GM18517 (cell line): ENCODE data around the gene CASK.

ENCODE experiments used
- ATAC-seq: cut with Tn5 transposase; IDR thresholded peaks from one replicate; pipeline ENCODE4 v1.9.1; 2021; ENCODE audit warnings: mild to moderate bottlenecking, moderate library complexity; ENCODE audit not compliant: unreplicated experiment

The CASK gene, protein sequence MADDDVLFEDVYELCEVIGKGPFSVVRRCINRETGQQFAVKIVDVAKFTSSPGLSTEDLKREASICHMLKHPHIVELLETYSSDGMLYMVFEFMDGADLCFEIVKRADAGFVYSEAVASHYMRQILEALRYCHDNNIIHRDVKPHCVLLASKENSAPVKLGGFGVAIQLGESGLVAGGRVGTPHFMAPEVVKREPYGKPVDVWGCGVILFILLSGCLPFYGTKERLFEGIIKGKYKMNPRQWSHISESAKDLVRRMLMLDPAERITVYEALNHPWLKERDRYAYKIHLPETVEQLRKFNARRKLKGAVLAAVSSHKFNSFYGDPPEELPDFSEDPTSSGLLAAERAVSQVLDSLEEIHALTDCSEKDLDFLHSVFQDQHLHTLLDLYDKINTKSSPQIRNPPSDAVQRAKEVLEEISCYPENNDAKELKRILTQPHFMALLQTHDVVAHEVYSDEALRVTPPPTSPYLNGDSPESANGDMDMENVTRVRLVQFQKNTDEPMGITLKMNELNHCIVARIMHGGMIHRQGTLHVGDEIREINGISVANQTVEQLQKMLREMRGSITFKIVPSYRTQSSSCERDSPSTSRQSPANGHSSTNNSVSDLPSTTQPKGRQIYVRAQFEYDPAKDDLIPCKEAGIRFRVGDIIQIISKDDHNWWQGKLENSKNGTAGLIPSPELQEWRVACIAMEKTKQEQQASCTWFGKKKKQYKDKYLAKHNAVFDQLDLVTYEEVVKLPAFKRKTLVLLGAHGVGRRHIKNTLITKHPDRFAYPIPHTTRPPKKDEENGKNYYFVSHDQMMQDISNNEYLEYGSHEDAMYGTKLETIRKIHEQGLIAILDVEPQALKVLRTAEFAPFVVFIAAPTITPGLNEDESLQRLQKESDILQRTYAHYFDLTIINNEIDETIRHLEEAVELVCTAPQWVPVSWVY

GRCh38 chrX:41923211-41923977 lies at the start of gene CASK:
Gene CASK, minus strand, starts transcription at chrX:41923554. Its CDS starts 566 bp downstream, at chrX:41922988.
- ATAC-seq, result peak; percentile 78

- no peak for ATAC-seq
Observed at GRCh38 chrX:41971346-41971745, 48.0 kb upstream of the CASK start.

- no peak for ATAC-seq
Observed at GRCh38 chrX:41970419-41970818, 47.1 kb upstream of the CASK start.

DNA sequence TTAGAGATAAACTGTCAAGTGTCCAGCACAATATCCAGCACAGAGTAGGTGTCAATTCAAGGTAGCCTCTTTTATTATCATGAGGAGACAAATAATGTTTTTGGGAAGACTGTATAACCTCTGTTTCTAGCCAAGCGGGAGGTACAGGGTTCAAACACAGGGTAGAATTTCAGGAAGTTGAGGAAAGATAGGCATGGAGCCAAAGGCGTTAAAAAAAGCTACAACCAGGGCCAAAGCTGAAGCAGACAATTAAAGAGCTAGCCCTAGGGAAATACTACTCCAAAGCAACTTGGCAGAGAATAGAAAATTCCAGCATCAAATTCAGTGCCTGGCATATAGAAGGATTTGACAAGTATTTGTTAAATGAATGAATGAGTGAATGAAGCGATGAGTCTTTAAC lies 40.0 kb upstream of the CASK start:
- no peak for ATAC-seq

DNA sequence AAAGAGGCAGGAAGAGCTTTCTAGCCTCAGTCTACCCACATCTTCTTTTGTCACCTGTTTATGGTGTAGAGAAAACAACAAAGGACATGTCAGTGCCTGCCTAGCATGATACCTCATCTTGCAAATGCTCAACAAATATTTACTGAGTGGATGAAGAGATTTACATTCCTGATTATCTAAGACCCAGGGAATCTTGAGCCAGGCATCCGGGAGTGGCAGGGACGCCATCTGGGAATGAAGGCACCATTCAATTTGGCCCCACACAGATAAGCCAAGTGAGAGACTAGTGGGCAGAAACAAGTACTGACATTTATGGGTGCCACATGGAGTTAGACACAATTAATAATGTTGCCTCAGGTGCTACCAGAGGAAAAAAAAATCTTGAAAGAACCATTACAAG lies 36.8 kb upstream of the CASK start:
- no peak for ATAC-seq

DNA sequence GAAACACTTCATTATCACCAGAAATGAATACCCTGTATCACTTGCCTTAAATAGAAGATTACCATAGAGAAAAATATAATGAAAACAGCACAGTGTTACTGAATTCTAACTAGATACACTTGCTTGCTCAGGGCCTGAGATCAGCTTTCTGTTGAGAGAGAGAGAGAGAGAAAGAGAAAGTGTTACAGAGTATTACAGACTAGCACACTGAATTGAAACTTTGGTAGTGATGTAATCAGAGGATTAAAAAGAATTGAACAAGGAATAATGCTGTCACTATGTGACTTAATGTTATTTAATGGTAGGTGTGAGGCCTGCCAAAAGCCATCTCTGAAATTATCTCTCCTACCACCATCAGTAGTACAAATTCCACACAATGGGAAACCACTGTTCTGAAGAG lies 35.5 kb upstream of the CASK start:
- no peak for ATAC-seq

GRCh38 chrX:41956027-41956426 lies 32.7 kb upstream of the CASK start:
- no peak for ATAC-seq

- ATAC-seq, result no peak
Observed at GRCh38 chrX:41952102-41952501, 28.7 kb upstream of the CASK start.

GRCh38 chrX:41946989-41947612 lies 23.7 kb upstream of the CASK start:
- ATAC-seq, result no peak

GRCh38 chrX:41946235-41946634 lies 22.9 kb upstream of the CASK start:
- ATAC-seq, result no peak

DNA sequence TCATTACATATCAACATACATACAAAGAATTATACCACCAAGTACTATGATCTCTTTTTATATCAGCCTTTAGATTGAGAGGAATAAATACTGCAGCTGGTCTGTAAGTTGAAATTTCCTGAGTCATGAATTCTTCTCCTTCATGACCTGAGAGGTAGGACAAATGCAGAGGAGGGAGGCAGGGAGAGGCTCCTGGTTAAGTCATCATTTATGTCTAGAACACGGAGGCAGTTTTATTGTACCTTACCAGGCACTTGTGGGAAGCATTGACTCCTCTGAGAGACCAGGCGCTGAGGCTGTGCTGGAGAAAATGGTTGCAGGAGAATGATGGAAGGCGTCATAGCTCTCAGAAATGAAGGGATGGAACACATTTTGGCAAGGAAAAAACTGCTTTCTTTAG lies 12.5 kb upstream of the CASK start:
- no peak for ATAC-seq

DNA sequence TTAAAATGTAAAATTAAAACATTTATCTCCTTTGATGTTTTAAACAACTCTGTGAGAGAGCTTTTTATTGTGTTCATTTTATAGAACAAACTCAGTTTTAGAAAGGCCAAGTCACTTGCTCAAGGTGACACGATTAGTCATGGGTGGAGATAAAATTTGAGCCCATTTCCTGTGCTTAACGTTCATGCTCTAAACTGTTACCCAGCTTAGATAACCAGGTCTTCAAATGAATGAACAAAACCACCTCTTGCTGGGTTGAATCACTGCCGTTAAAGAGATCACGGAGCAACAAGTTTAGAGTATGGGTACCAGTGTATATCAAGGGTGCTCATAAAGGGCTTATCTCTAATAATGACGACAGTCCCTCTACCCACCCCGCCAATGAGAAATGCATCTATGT lies 10.2 kb upstream of the CASK start:
- no peak for ATAC-seq

DNA sequence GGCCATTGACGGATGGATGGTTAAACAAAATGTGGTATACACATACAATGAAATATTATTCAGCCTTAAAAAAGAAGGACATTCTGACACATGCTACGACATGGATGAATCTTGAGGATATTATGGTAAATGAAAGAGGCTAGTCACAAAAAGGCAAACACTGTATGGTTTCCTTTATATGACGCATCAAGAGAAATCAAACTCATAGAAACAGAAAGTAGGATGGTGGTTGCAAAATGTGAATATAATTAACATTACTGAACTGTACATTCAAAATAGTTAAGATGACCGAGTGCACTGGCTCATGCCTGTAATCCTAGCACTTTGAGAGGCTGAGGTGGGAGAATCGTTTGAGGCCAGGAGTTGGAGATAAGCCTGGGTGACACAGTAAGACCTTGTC lies 9.5 kb upstream of the CASK start:
- ATAC-seq, result no peak

DNA sequence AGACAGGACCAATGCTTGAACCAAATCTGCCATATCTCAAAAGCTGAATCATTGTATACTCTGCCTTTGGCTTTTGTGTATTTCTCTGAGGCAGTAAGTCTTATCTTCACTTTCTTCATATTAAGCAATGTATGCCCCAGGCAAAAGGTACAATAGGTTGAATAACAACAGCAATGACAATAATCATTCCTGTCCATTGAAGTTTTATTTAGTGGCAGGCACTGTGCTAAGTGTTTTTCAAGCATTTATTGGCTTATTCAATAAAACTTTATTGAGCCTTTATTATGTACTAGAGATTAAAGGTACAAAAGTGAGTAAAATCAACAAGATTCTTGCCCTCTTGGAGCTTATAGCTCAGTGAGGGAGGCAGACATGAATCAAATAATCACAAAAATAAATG lies 8.2 kb upstream of the CASK start:
- no peak for ATAC-seq

- ATAC-seq, result no peak
Observed at GRCh38 chrX:41923978-41924683, 777 bp upstream of the CASK start.

DNA sequence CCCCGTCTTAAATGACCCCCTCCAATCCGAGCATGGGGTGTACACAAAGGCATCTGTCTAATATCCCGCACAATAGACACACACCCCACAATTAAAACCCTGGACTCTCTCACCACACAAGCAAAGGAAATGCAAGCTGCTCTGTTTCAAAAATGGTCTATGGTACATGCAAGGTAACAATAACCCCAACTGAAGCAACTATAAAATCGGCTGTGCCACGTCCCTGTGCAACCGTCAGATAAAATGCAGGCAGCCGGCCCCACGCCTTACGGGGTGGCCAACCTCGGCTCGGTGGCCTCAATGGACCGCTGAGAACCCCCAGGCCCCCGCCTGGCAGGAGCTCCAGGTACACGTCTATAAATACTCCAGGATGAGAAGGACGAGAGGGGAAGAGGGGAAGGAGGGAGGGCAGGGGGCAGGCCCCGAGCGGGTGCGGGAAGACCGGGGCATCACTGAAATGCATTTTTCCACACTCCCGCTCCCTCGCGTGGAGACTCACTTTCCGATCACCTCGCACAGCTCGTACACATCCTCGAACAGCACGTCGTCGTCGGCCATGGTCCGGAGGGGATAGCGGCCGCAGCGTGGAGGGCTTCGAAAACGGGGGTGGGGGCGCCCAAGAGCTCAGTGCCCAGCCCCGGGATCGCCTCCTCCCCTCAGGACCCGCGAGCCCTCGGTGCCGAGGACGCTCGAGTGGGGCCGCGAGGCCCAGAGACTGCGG lies 763 bp downstream of the CASK start:
- peak; percentile 7 for ATAC-seq

DNA sequence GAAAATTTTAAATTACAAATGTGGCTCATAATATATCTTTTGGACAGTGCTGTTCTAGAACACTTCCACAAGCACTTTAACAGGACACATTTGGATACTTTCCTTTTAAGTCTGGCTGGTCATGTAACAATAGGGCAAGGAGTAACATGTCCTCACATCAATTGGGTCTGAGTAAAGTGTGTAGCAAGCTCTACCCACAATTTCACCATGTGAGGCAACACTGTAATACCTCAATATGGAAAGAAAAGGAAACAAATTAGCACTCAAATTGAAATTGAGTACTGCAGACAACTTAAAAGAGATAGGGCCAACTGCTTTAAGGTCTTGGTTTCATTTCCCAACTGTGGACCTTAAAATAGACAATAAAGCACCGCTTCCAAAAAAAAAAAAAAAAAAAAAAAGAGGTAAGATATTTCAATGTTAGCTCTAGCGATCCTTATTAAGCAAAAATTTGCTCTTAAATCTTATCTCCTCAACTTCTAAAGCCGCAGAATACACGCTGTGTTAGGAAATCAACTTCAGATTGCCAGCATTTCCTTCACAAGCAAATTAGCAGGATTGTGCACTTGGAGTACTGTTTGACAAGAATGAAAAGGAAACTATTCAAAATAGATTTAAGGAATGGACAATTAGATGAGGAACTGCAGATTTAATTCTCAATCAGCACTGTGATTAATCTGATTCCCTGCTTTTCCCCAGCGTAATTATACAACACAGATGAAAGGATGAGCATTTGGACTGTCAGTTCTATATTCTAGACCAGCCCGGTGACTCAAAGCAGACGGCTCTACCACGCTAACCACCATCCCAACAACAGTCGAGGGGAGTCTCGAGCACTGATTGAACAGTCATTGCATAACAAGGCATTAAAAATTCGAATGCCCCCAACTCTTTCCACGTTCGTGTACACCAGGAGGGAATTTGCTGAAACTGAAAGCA lies 1.6 kb downstream of the CASK start:
- ATAC-seq, result no peak

GRCh38 chrX:41919870-41920269 lies 3.5 kb downstream of the CASK start:
- no peak for ATAC-seq
